Measurements from ENCODE around the gene FGF1.

- TF ChIP-seq CTCF (IDR thresholded peaks at IDR 0.05) (no peak), EZH2phosphoT487 (IDR thresholded peaks at IDR 0.05) (no peak)
Observed at GRCh38 chr5:142696379-142696778, 10.5 kb upstream of the FGF1 start.
